Spleen (tissue), 7 donors: ENCODE measurements around the gene ANKRD12.

ENCODE experiments used
- POLR2A ChIP-seq, 3 donors: fragments of 450-650 bp; IDR thresholded peaks; one replicate each; pipeline ENCODE4 v1.5.1; 2017; ENCODE audit warnings: antibody characterized with exemption in 3 of 3, mild to moderate bottlenecking in 1 of 3
- POLR2AphosphoS5 ChIP-seq, 3 donors: sonication (generic); formaldehyde crosslinking; IDR thresholded peaks; one replicate each; pipeline ENCODE4 v1.5.1; 2017; ENCODE audit warnings: antibody characterized with exemption in 3 of 3
- TF ChIP-seq, protein P1 (sequence below), 11 experiments: fragments of 200-600 bp in 7 of 11; fragments of 450-650 bp in 4 of 11; sonication (generic) in 4 of 11; IDR thresholded peaks in 8 of 11; conservative IDR thresholded peaks in 3 of 11; 1 replicate in 7 of 11; 2 replicates in 4 of 11; pipeline versions ENCODE4 v1.4.0 to v1.8.0; 2016 to 2021; ENCODE audit warnings: antibody characterized with exemption in 11 of 11, inconsistent platforms in 4 of 11, mild to moderate bottlenecking in 1 of 11
- donor health status: DM: no; HTN: no; CAD: no; lungs with moderate emphysema.
- donor health status: DM: no; HTN: no; CAD: no.
- donor health status: DM: no; HTN: no; CAD: no.

DNA sequence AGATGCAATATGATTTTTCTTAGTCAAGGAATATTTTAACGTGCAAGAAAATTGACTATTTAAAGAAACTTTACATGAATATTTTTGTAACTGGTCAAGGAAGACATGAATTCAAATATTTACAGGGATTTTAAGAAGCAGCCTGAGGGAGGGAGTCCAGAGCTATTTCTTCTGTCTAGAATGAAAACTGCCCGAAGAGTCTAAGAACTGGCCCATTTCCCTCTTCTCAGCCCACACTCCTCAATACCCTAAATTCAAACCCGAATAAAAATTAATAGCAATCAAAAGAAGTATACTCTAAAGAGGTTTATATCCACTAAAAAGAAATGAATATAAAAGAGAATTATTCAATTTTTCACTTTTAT is 40.6 kb upstream of the ANKRD12 start:
- TF ChIP-seq, protein P1, sequence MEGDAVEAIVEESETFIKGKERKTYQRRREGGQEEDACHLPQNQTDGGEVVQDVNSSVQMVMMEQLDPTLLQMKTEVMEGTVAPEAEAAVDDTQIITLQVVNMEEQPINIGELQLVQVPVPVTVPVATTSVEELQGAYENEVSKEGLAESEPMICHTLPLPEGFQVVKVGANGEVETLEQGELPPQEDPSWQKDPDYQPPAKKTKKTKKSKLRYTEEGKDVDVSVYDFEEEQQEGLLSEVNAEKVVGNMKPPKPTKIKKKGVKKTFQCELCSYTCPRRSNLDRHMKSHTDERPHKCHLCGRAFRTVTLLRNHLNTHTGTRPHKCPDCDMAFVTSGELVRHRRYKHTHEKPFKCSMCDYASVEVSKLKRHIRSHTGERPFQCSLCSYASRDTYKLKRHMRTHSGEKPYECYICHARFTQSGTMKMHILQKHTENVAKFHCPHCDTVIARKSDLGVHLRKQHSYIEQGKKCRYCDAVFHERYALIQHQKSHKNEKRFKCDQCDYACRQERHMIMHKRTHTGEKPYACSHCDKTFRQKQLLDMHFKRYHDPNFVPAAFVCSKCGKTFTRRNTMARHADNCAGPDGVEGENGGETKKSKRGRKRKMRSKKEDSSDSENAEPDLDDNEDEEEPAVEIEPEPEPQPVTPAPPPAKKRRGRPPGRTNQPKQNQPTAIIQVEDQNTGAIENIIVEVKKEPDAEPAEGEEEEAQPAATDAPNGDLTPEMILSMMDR (IDR thresholded peaks at IDR 0.05 in 8 of 11, conservative IDR thresholded peaks at IDR 0.05 in 3 of 11), result no peak
- TF ChIP-seq POLR2AphosphoS5 (IDR thresholded peaks at IDR 0.05) (no peak), POLR2A (IDR thresholded peaks at IDR 0.05) (no peak)
